ENCODE results near the gene OR6V1. TPM values are rescaled to one million over a fixed set of nuclear protein-coding genes. Genes with fewer than 3 reads are reported as not detected.
"Not testable (repeated sequence)": the region's sequence is repeated elsewhere in the genome, so short reads cannot be mapped to it uniquely, and the experiment has no call there.

OR6V1 gene
- total and polyA plus RNA-seq, 4 donors, result not detected

DNA sequence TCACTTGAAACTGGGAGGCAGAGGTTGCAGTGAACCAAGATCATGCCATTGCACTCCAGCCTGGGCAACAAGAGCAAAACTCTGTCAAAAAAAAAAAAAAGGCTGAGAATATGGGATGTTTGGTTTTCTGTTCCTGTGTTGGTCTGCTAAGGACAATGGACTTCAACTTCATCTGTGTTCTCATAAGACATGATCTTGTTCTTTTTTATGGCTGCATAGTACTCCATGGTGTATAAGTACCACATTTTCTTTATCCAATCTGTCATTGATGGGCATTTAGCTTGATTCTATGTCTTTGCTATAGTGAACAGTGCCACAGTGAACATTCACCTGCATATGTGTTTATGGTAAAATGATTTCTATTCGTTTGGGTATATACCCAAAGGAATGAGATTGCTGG, 47.4 kb downstream of the OR6V1 start:
- H3K9me3 ChIP-seq (ENCODE audit: control insufficient read depth, insufficient read depth, low read length), result peaks cover 11% of the 10 kb centered on the region
- DNase-seq (ENCODE audit: low read depth in 4 of 6, low spot score in 6 of 6); H3K36me3 ChIP-seq (ENCODE audit: control insufficient read depth, insufficient read depth, low read length); H3K4me3 ChIP-seq (ENCODE audit: low read depth, low read length); H3K27me3 ChIP-seq (ENCODE audit: control insufficient read depth, insufficient read depth, low read length); H3K4me1 ChIP-seq (ENCODE audit: control insufficient read depth, insufficient read depth, low read length); H3K27ac ChIP-seq (ENCODE audit: low read depth, low read length): not testable (repeated sequence)
- no CpG with 5 or more reads among the region's 1 CpG for WGBS (ENCODE audit: insufficient coverage)

Other genes starting within 250 kb of the OR6V1 start
- gene EPHB6, start 197.3 kb upstream of the OR6V1 start, total RNA-seq, result 10 to 100 TPM; 15.6 to 20.3 TPM
- 10 to 100 TPM; 47.4 to 54.6 TPM for gene EPHB6, start 197.3 kb upstream of the OR6V1 start, polyA plus RNA-seq (ENCODE audit: insufficient read length in 2 of 2)
- under 1 TPM; 0.10 to 0.66 TPM for gene TRPV6, start 166.6 kb upstream of the OR6V1 start, total RNA-seq
- 1 to 10 TPM; 1.2 to 1.5 TPM for gene TRPV6, start 166.6 kb upstream of the OR6V1 start, polyA plus RNA-seq (ENCODE audit: insufficient read length in 2 of 2)
- under 1 TPM in 1 of 2 donors, not detected in 1; 0.11 TPM for gene TRPV5, start 118.6 kb upstream of the OR6V1 start, total RNA-seq
- gene TRPV5, start 118.6 kb upstream of the OR6V1 start, polyA plus RNA-seq (ENCODE audit: insufficient read length in 2 of 2), result under 1 TPM in 1 of 2 donors, not detected in 1; 0.24 TPM
- not detected for gene LLCFC1, start 112.9 kb upstream of the OR6V1 start, total RNA-seq
- under 1 TPM in 1 of 2 donors, not detected in 1; 0.38 TPM for gene LLCFC1, start 112.9 kb upstream of the OR6V1 start, polyA plus RNA-seq (ENCODE audit: insufficient read length in 2 of 2)
- 1 to 10 TPM in 1 of 2 donors, under 1 TPM in 1; 0.99 to 3.4 TPM for gene KEL, start 90.0 kb upstream of the OR6V1 start, total RNA-seq
- gene KEL, start 90.0 kb upstream of the OR6V1 start, polyA plus RNA-seq (ENCODE audit: insufficient read length in 2 of 2), result 1 to 10 TPM in 1 of 2 donors, under 1 TPM in 1; 0.60 to 1.6 TPM
- under 1 TPM; 0.28 to 0.50 TPM for gene OR9A2, start 25.2 kb upstream of the OR6V1 start, total RNA-seq
- not detected for gene OR9A2, start 25.2 kb upstream of the OR6V1 start, polyA plus RNA-seq (ENCODE audit: insufficient read length in 2 of 2)
- not detected for gene PIP, start 79.7 kb downstream of the OR6V1 start, total RNA-seq
- not detected for gene PIP, start 79.7 kb downstream of the OR6V1 start, polyA plus RNA-seq (ENCODE audit: insufficient read length in 2 of 2)
- gene TAS2R39, start 131.1 kb downstream of the OR6V1 start, total RNA-seq, result not detected
- gene TAS2R39, start 131.1 kb downstream of the OR6V1 start, polyA plus RNA-seq (ENCODE audit: insufficient read length in 2 of 2), result not detected
- not detected for gene TAS2R40, start 169.7 kb downstream of the OR6V1 start, total RNA-seq
- not detected for gene TAS2R40, start 169.7 kb downstream of the OR6V1 start, polyA plus RNA-seq (ENCODE audit: insufficient read length in 2 of 2)
- gene GSTK1, start 211.1 kb downstream of the OR6V1 start, total RNA-seq, result 100 to 1,000 TPM in 1 of 2 donors, 10 to 100 TPM in 1; 58.2 to 131 TPM
- gene GSTK1, start 211.1 kb downstream of the OR6V1 start, polyA plus RNA-seq (ENCODE audit: insufficient read length in 2 of 2), result 10 to 100 TPM; 84.6 to 91.7 TPM
- 1 to 10 TPM in 1 of 2 donors, under 1 TPM in 1; 0.59 to 2.2 TPM for gene TMEM139, start 232.6 kb downstream of the OR6V1 start, total RNA-seq
- gene TMEM139, start 232.6 kb downstream of the OR6V1 start, polyA plus RNA-seq (ENCODE audit: insufficient read length in 2 of 2), result 1 to 10 TPM; 1.3 to 2.2 TPM
- 10 to 100 TPM; 14.2 to 17.6 TPM for gene CASP2, start 236.0 kb downstream of the OR6V1 start, total RNA-seq
- 10 to 100 TPM; 21.9 to 28.5 TPM for gene CASP2, start 236.0 kb downstream of the OR6V1 start, polyA plus RNA-seq (ENCODE audit: insufficient read length in 2 of 2)

Measured in spinal cord (tissue), 10 donors.